H1 (cell line): ENCODE results near the gene EPN3. TPM values are rescaled to one million over a fixed set of nuclear protein-coding genes. Genes with fewer than 3 reads are reported as not detected.

Source experiments
- CTCF ChIA-PET: fragments of 300-600 bp; sonication (Branson Sonifier 250); formaldehyde crosslinking; loops from one replicate; lab custom pipeline; 2021; ENCODE audit not compliant: partially characterized antibody; lab: Charles Lee
- POLR2A ChIA-PET: fragments of 300-600 bp; sonication (Branson Sonifier 250); formaldehyde crosslinking; loops from one replicate; lab custom pipeline; 2021; ENCODE audit warnings: inconsistent platforms; ENCODE audit not compliant: partially characterized antibody; lab: Charles Lee
- DNase-seq, 2 experiments: peaks; one replicate each; pipeline versions ENCODE4 v3.0.0 to v3.0.0-alpha.2; 2010 to 2022; ENCODE audit warnings: low spot score in 2 of 2, low read depth in 1 of 2, mixed read lengths in 1 of 2
- FAIRE-seq: peaks from 2 replicates; lab custom pipeline; 2011; peaks lifted over from hg19 to GRCh38; lab: Jason Lieb, UNC
- H2AFZ ChIP-seq: 2 replicates; pipeline ENCODE4 v1.8.1; 2012; ENCODE audit warnings: low read length, inconsistent platforms
- H2AK5ac ChIP-seq: 2 replicates; pipeline ENCODE4 v1.6.1; 2013; ENCODE audit warnings: low read depth, low read length
- H2BK120ac ChIP-seq: replicated peaks from 2 replicates; pipeline ENCODE3; 2013; ENCODE audit warnings: low read depth, low read length, inconsistent platforms
- H2BK12ac ChIP-seq: 2 replicates; pipeline ENCODE4 v1.6.1; 2013; ENCODE audit warnings: low read depth, low read length
- H2BK15ac ChIP-seq: 2 replicates; pipeline ENCODE4 v1.6.1; 2013; ENCODE audit warnings: low read length
- H2BK20ac ChIP-seq: 2 replicates; pipeline ENCODE4 v1.6.1; 2013; ENCODE audit warnings: low read length
- H2BK5ac ChIP-seq: 2 replicates; pipeline ENCODE4 v1.6.1; 2013; ENCODE audit warnings: low read depth, low read length
- H3K14ac ChIP-seq: 2 replicates; pipeline ENCODE4 v1.6.1; 2013; ENCODE audit warnings: inconsistent platforms; ENCODE audit not compliant: insufficient read length
- H3K18ac ChIP-seq: 2 replicates; pipeline ENCODE4 v1.6.1; 2013; ENCODE audit warnings: low read length; ENCODE audit errors: extremely low read depth
- H3K23ac ChIP-seq: 2 replicates; pipeline ENCODE4 v1.6.1; 2013; ENCODE audit warnings: inconsistent platforms; ENCODE audit not compliant: insufficient read length
- H3K23me2 ChIP-seq: 2 replicates; pipeline ENCODE4 v1.6.1; 2013; ENCODE audit warnings: low read depth, low read length
- H3K27ac ChIP-seq: 2 replicates; pipeline ENCODE4 v1.6.1; 2011; ENCODE audit warnings: low read depth, low read length, inconsistent platforms
- H3K27me3 ChIP-seq, 4 experiments: replicated peaks in 1 of 4; 1 replicate in 1 of 4; 2 replicates in 3 of 4; pipeline versions ENCODE4 v1.6.1 to v1.8.1; 2011 to 2013; ENCODE audit warnings: low read length in 3 of 4, mild to moderate bottlenecking in 3 of 4, inconsistent platforms in 2 of 4, mixed read lengths in 2 of 4, moderate library complexity in 1 of 4; ENCODE audit not compliant: control insufficient read depth in 3 of 4, insufficient read depth in 3 of 4; ENCODE audit errors: extremely low read depth in 1 of 4
- H3K36me3 ChIP-seq, 4 experiments: 2 replicates each; pipeline versions ENCODE4 v1.6.1 to v1.8.1; 2011 to 2013; ENCODE audit warnings: mild to moderate bottlenecking in 4 of 4, low read length in 3 of 4, moderate library complexity in 2 of 4, control low read depth in 1 of 4, inconsistent platforms in 1 of 4; ENCODE audit not compliant: insufficient read depth in 4 of 4, control insufficient read depth in 2 of 4
- H3K4ac ChIP-seq: replicated peaks from 2 replicates; pipeline ENCODE3; 2013; ENCODE audit warnings: low read length, low read depth, mixed read lengths, inconsistent platforms; ENCODE audit not compliant: insufficient read length
- H3K4me1 ChIP-seq, 4 experiments: replicated peaks in 1 of 4; 1 replicate in 1 of 4; 2 replicates in 3 of 4; pipeline versions ENCODE4 v1.6.1 to v1.8.1; 2011 to 2013; ENCODE audit warnings: low read length in 3 of 4, inconsistent platforms in 2 of 4, mixed read lengths in 1 of 4; ENCODE audit not compliant: insufficient read depth in 4 of 4, control insufficient read depth in 3 of 4
- H3K4me2 ChIP-seq, 2 experiments: 2 replicates each; pipeline versions ENCODE4 v1.6.1 to v1.8.1; 2011 to 2013; ENCODE audit warnings: low read depth in 2 of 2, low read length in 2 of 2, control low read depth in 1 of 2, inconsistent platforms in 1 of 2, mild to moderate bottlenecking in 1 of 2; ENCODE audit not compliant: insufficient read depth in 1 of 2
- H3K4me3 ChIP-seq, 4 experiments: fragments of 200-600, 300-600 bp in 1 of 4; sonication (generic), shearing (Covaris generic), sonication (Bioruptor Twin) in 1 of 4; 2 replicates each; pipeline versions ENCODE4 v1.5.1 to v1.8.1; 2011 to 2016; ENCODE audit warnings: low read length in 4 of 4, low read depth in 3 of 4, control low read depth in 2 of 4, inconsistent platforms in 2 of 4, mild to moderate bottlenecking in 2 of 4, mixed read lengths in 1 of 4, moderate library complexity in 1 of 4; ENCODE audit not compliant: insufficient read depth in 2 of 4; ENCODE audit errors: extremely low read depth in 1 of 4
- H3K56ac ChIP-seq: replicated peaks from 2 replicates; pipeline ENCODE3; 2013; ENCODE audit warnings: low read depth, mild to moderate bottlenecking, mixed read lengths, low read length, inconsistent platforms; ENCODE audit not compliant: insufficient read length
- H3K79me1 ChIP-seq: 2 replicates; pipeline ENCODE4 v1.6.1; 2013; ENCODE audit warnings: low read depth, low read length, control low read depth
- H3K79me2 ChIP-seq, 2 experiments: 2 replicates each; pipeline versions ENCODE4 v1.6.1 to v1.8.1; 2012 to 2013; ENCODE audit warnings: low read length in 2 of 2, mild to moderate bottlenecking in 2 of 2, inconsistent platforms in 1 of 2; ENCODE audit not compliant: insufficient read depth in 2 of 2, control insufficient read depth in 1 of 2
- H3K9ac ChIP-seq, 4 experiments: replicated peaks in 1 of 4; 1 replicate in 1 of 4; 2 replicates in 3 of 4; pipeline versions ENCODE4 v1.6.1 to v1.8.1; 2011 to 2013; ENCODE audit warnings: low read depth in 3 of 4, low read length in 3 of 4, control low read depth in 2 of 4, mild to moderate bottlenecking in 2 of 4, moderate library complexity in 2 of 4, inconsistent platforms in 1 of 4; ENCODE audit errors: extremely low read depth in 1 of 4
- H3K9me3 ChIP-seq, 2 experiments: 2 replicates each; pipeline versions ENCODE4 v1.6.1 to v1.8.1; 2012 to 2013; ENCODE audit warnings: mild to moderate bottlenecking in 2 of 2, moderate library complexity in 2 of 2, control low read depth in 1 of 2, inconsistent platforms in 1 of 2, low read depth in 1 of 2, low read length in 1 of 2, mixed read lengths in 1 of 2; ENCODE audit not compliant: insufficient read depth in 2 of 2
- H4K20me1 ChIP-seq, 2 experiments: replicated peaks in 1 of 2; 2 replicates each; pipeline versions ENCODE3 to v1.8.1; 2011 to 2013; ENCODE audit warnings: inconsistent platforms in 2 of 2, low read length in 2 of 2, mild to moderate bottlenecking in 1 of 2; ENCODE audit not compliant: insufficient read depth in 2 of 2, control insufficient read depth in 1 of 2
- H4K5ac ChIP-seq: 2 replicates; pipeline ENCODE4 v1.6.1; 2013; ENCODE audit warnings: low read length, low read depth, mixed read lengths, inconsistent platforms; ENCODE audit not compliant: insufficient read length
- H4K8ac ChIP-seq: 2 replicates; pipeline ENCODE4 v1.8.0; 2013; ENCODE audit warnings: mild to moderate bottlenecking, moderate library complexity, low read length, inconsistent platforms; ENCODE audit not compliant: insufficient read depth; ENCODE audit errors: extremely low read depth
- H4K91ac ChIP-seq: replicated peaks from 2 replicates; pipeline ENCODE3; 2013; ENCODE audit warnings: low read length, mixed read lengths, inconsistent platforms; ENCODE audit not compliant: insufficient read length
- CEBPB ChIP-seq: IDR thresholded peaks from 2 replicates; pipeline ENCODE4 v1.6.1; 2012; ENCODE audit warnings: low read depth, low read length
- EZH2 ChIP-seq: fragments of 200-600 bp; sonication (generic); IDR thresholded peaks from 2 replicates; pipeline ENCODE4 v1.7.1; 2012; ENCODE audit warnings: low read depth, mild to moderate bottlenecking, moderate library complexity, low read length, inconsistent platforms; ENCODE audit not compliant: severe bottlenecking
- MAX ChIP-seq: IDR thresholded peaks from 2 replicates; pipeline ENCODE4 v1.6.1; 2012; ENCODE audit warnings: inconsistent platforms
- NRF1 ChIP-seq: IDR thresholded peaks from 2 replicates; pipeline ENCODE4 v1.6.1; 2011; ENCODE audit warnings: mild to moderate bottlenecking, low read depth, low read length, improper control_type of control experiment
- RXRA ChIP-seq: IDR thresholded peaks from 2 replicates; pipeline ENCODE4 v1.6.1; 2011; ENCODE audit warnings: low read depth, mild to moderate bottlenecking, low read length, moderate library complexity; ENCODE audit not compliant: insufficient read depth
- SIN3A ChIP-seq, 2 experiments: IDR thresholded peaks in 1 of 2; conservative IDR thresholded peaks in 1 of 2; 2 replicates each; pipeline ENCODE4 v1.6.1; 2011 to 2012; ENCODE audit warnings: low read length in 2 of 2, improper control_type of control experiment in 1 of 2, low read depth in 1 of 2, mild to moderate bottlenecking in 1 of 2
- SIRT6 ChIP-seq: IDR thresholded peaks from one replicate; pipeline ENCODE4 v1.7.1; 2012; ENCODE audit warnings: low read length, inconsistent platforms
- SRF ChIP-seq: IDR thresholded peaks from 2 replicates; pipeline ENCODE4 v1.6.1; 2011; ENCODE audit warnings: mild to moderate bottlenecking, low read depth, low read length, moderate library complexity
- SUZ12 ChIP-seq: fragments of 200-600 bp; sonication (generic); IDR thresholded peaks from 2 replicates; pipeline ENCODE4 v1.6.1; 2012; ENCODE audit warnings: mild to moderate bottlenecking, inconsistent platforms, low read length, moderate library complexity, mixed read lengths
- TAF1 ChIP-seq: IDR thresholded peaks from 2 replicates; pipeline ENCODE4 v1.6.1; 2011; ENCODE audit warnings: mild to moderate bottlenecking, low read depth, low read length
- ZNF274 ChIP-seq: IDR thresholded peaks from 2 replicates; pipeline ENCODE4 v1.7.0; 2012; ENCODE audit warnings: low read length, borderline replicate concordance; ENCODE audit errors: extremely low read depth
- WGBS, 2 experiments: shearing (Covaris generic) in 1 of 2; methylation state at CpG; one replicate each; pipeline versions ENCODE4 v1.1.6 to v1.1.7; 2013 to 2015; ENCODE audit warnings: low lambda C conversion rate in 2 of 2, mixed read lengths in 2 of 2, inconsistent platforms in 1 of 2, low coverage in 1 of 2, missing lambda C conversion rate in 1 of 2; ENCODE audit not compliant: insufficient replicate concordance in 2 of 2, insufficient coverage in 1 of 2, insufficient read length in 1 of 2; ENCODE audit errors: extremely low coverage in 1 of 2, missing lambda C conversion rate in 1 of 2; 5-methylcytosine and 5-hydroxymethylcytosine counted together
- polyA plus RNA-seq, 7 experiments: library from polyadenylated mRNA; depleted of rRNA in 3 of 7; stranded (reverse) in 5 of 7; unstranded in 2 of 7; fragments of >200 nt in 5 of 7; fragments of 200-250 nt in 2 of 7; gene quantifications; 1 replicate in 5 of 7; 2 replicates in 1 of 7; 4 replicates in 1 of 7; pipeline versions ENCODE4 v1.2.1 to v1.2.3, GENCODE V29; 2011 to 2013; ENCODE audit warnings: missing spikeins in 2 of 7, mixed read lengths in 2 of 7
- total RNA-seq: library from RNA; stranded (reverse); fragmentation: NEBNext Ultra II Directional; extraction: Animal tissue kit (Norgen Biotek cat#: 25700); gene quantifications from 2 replicates; pipeline ENCODE4 v1.2.1, GENCODE V29; 2021

EPN3 gene
- total and polyA plus RNA-seq, 2 of the 8 experiments (the other 6 are each of a cell fraction or from before 2014, with no cell fraction given), result 6.7 to 7.9 TPM

GRCh38 chr17:50487213-50488096 lies 45.1 kb upstream of the EPN3 start:
- peaks cover 0 to 2% (median 0%) of the 10 kb centered on the region in 4 experiments; a peak in 2 of 7 replicates for H3K4me1 ChIP-seq
- WGBS, 2 experiments, result 87% methylated on average over 17 of the region's 17 CpGs; no CpG with 5 or more reads in 1 of the 2 experiments
- no peak overlapping the region for H2BK20ac ChIP-seq
- H3K23me2 ChIP-seq, result no peaks in the 10 kb centered on the region
- no peak overlapping the region for H3K4ac ChIP-seq
- H4K5ac ChIP-seq, result no peak overlapping the region
- H4K20me1 ChIP-seq, result no peaks in the 10 kb centered on the region
- no peak overlapping the region for H4K91ac ChIP-seq
- H3K9me3 ChIP-seq, result no peaks in the 10 kb centered on the region
- H2BK5ac ChIP-seq, result no peak overlapping the region
- H3K4me3 ChIP-seq, result no peak overlapping the region
- no peak overlapping the region for H3K23ac ChIP-seq
- peaks cover 0 to 13% (median 6%) of the 10 kb centered on the region in 4 experiments; a peak in 4 of 8 replicates for H3K36me3 ChIP-seq
- no peaks in the 10 kb centered on the region for H3K27me3 ChIP-seq
- H3K9ac ChIP-seq, result no peak overlapping the region
- ChIA-PET CTCF (interaction anchor here (0.7 to 9.2 kb wide), 13 partner anchors 8 to 138 kb away, joined by 3 to 116 read pairs (median 4); partner anchors contain the start of gene EPN3), POLR2A (interaction anchor here (0.7 to 1.2 kb wide), 5 partner anchors 8 to 75 kb away, joined by 3 to 5 read pairs (median 3); no protein-coding TSS in a partner anchor)
- H3K56ac ChIP-seq, result no peak overlapping the region
- TF ChIP-seq CEBPB (no peak), SRF (no peak), SIN3A (conservative IDR thresholded peaks at IDR 0.05 in 1 of 2, IDR thresholded peaks at IDR 0.05 in 1 of 2; ENCODE audit: low read depth in 1 of 2, low read length in 2 of 2) (no peak), RXRA (no peak), NRF1 (no peak), TAF1 (no peak), SIRT6 (no peak), SUZ12 (no peak), EZH2 (no peak), ZNF274 (no peak), MAX (no peak)
- DNase-seq, result no peak
- H2BK120ac ChIP-seq, result no peak overlapping the region
- no peaks in the 10 kb centered on the region for H3K79me2 ChIP-seq
- no peak overlapping the region for H3K18ac ChIP-seq
- no peak overlapping the region for H2BK12ac ChIP-seq
- H2AFZ ChIP-seq, result no peak overlapping the region
- H3K27ac ChIP-seq, result no peak overlapping the region
- no peak overlapping the region for H2BK15ac ChIP-seq
- H4K8ac ChIP-seq, result no peak overlapping the region
- FAIRE-seq, result no peak
- no peak overlapping the region for H3K4me2 ChIP-seq
- H3K14ac ChIP-seq, result no peak overlapping the region
- no peaks in the 10 kb centered on the region for H3K79me1 ChIP-seq
- no peak overlapping the region for H2AK5ac ChIP-seq
